Omental fat pad (tissue), 4 donors: ENCODE data around the gene COPS9. TPM values are rescaled to one million over a fixed set of nuclear protein-coding genes. Genes with fewer than 3 reads are reported as not detected.

ENCODE experiments used
- ATAC-seq: fragments of 150-250 bp; one replicate; pipeline ENCODE4 v1.9.1; 2016; ENCODE audit warnings: mild to moderate bottlenecking, moderate library complexity; ENCODE audit not compliant: low FRiP score
- DNase-seq: peaks from one replicate; pipeline ENCODE4 v3.0.0-alpha.2; 2019; ENCODE audit warnings: low spot score
- CTCF ChIP-seq, 3 donors: fragments of 450-650 bp; IDR thresholded peaks; one replicate each; pipeline ENCODE4 v1.5.1; 2016 to 2017; ENCODE audit warnings: antibody characterized with exemption in 3 of 3, mild to moderate bottlenecking in 3 of 3, moderate library complexity in 2 of 3
- total RNA-seq, 4 donors: library from RNA; depleted of rRNA; stranded (reverse); fragments of >200 nt; gene quantifications; one replicate each; pipeline ENCODE4 v1.1.0, GENCODE V29; 2016

Gene COPS9
- total RNA-seq, 4 donors from 2014 or later: 130 to 198 (median 150) TPM

DNA sequence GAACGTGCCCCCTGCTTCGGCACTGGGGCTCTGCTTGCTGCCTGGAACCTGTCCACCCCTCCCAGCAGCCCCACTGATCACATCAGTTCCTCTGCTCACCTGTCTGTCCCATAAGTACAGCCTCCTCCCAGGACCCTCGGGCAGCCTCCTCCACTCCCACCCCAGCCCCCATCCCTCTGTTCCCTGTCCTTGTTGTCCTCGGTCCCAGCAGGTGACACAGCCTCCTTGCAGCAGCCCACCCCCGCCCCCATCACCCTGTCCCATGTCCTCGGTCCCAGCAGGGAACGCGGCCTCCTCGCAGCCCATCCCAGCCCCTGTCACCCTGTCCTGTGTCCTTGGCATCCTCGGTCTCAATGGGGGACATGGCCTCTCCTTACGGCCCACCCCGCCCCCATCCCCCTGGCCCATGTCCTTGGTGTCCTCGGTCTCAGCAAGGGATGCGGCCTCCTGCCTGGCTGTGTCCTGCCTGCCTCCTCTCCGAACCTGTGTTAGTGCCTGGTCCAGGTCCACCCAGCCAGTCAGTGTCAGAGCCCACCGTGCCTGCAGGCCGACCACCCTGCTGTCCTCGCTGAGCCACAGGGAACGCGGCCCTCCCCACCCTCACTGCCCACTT is 8.7 kb upstream of the COPS9 start:
- DNase-seq (no peak), ATAC-seq (no peak)
- TF ChIP-seq CTCF (IDR thresholded peaks at IDR 0.05): no peak

DNA sequence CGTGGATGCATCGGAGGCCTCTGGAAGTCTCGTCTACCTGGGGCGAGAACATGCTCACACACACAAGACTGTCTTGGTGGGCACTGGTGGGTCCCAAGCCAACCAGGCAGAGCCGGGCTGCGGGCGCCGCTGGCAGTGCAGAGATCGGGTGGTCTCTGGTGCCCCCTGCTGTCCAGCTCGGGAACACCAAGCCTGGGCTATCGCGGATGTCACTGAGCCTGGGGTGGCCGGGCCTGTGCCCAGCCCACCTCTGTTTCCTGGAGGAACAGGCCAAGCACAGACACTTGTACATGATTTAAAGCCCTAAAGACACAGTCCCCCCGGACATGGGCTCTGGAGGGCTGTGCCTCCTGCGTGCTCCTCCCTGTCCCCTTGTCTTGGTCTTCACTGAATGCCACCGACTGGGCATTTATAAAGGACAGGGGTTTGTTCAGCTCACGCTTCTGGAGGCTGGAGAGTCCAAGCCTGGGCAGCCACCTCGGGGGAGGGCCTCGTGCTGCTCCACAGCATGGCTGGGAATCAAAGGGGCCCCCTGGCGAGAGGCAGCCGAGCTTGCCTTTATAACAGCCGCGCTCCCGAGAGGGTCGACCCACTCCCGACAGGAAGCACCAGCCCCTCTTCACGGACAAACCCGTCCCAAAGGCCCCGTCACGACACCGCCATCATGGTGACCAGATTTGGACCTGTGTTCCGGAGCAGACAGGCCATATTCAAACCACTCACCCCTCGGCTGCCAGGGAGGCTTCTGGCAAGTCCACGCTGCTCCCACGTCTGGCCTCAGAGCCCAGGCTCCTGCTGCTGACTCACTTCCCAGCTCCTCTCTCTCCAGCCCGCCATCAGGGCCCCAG is 7.9 kb upstream of the COPS9 start:
- peak in 2 of 3 donors; percentile 58 to 75 for TF ChIP-seq CTCF (IDR thresholded peaks at IDR 0.05)
- peak; percentile 75 for ATAC-seq
- DNase-seq: peak; percentile 75

DNA sequence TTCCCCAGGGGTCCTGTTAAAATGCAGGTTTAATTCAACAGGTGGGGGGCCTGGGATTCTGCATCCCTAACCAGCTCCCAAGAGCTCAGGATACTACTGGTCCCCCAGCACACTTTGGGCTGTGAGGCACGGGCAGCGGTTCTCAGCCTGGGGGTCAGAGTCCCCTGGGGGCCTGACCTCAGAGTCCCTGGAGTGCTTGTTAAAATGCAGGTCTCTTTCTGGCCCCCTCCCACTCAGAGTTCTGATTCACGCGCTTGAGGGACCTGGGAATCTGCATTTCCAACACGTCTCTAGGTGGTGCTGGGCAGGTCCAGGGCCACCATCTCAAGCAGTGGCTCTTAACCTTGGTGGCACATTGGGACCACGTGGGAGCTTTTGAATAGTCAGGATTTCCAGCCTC is 7.2 kb upstream of the COPS9 start:
- no peak for ATAC-seq

DNA sequence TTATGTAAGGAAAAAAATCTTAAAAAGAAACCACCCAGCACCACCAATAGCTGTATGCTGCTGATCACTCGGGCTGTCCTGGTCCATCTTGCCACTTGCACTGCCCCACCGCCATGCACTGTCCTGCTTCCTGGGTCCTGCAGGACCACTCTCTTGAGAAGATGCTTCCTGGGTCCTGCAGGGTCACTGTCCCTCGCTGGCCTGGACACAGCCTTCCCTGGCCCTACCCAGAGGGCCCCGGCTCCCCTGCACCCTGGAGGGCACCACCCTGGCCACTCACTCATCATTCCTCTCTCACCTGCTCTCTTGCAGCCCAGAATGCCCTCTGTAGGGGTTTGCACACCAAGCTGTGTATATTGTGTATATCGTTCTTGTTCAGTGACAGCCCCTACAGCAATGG is 6.8 kb upstream of the COPS9 start:
- no peak for ATAC-seq
- DNase-seq: no peak
- no peak for TF ChIP-seq CTCF (IDR thresholded peaks at IDR 0.05)

More for the DNA sequence above, 7.2 kb upstream of the COPS9 start:
- no peak for DNase-seq
- TF ChIP-seq CTCF (IDR thresholded peaks at IDR 0.05): no peak

GRCh38 chr2:240142256-240142775 is 6.2 kb upstream of the COPS9 start:
- no peak for DNase-seq
- TF ChIP-seq CTCF (IDR thresholded peaks at IDR 0.05): no peak
- no peak for ATAC-seq

DNA sequence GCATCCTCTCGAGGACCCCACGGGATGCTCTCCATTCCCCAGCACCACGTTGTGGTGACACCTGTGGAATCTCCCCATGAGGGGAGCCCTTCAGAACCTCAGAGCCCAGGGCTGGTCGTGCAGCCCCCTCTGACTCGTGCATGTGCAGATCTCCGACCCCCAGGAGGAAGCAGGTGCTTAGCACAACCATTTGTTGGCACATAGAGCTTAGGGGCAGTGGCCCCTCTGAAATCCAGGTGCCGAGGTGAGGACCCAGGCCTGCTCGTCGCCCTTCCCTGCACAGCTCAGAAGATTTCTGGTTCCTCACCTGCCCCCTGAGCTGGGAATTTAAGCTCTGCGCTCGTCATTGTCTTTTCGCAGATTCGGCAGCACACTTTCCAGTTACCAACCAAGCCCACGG is 5.6 kb upstream of the COPS9 start:
- no peak for TF ChIP-seq CTCF (IDR thresholded peaks at IDR 0.05)
- ATAC-seq (no peak), DNase-seq (no peak)
